IPS-11a (cell line): ENCODE measurements around the gene IGFBP5.

ENCODE experiments used
- H3K4me3 ChIP-seq: one replicate; pipeline ENCODE4 v1.5.1; 2013; ENCODE audit warnings: low read depth, low read length, control low read depth

Gene IGFBP5, protein sequence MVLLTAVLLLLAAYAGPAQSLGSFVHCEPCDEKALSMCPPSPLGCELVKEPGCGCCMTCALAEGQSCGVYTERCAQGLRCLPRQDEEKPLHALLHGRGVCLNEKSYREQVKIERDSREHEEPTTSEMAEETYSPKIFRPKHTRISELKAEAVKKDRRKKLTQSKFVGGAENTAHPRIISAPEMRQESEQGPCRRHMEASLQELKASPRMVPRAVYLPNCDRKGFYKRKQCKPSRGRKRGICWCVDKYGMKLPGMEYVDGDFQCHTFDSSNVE

DNA sequence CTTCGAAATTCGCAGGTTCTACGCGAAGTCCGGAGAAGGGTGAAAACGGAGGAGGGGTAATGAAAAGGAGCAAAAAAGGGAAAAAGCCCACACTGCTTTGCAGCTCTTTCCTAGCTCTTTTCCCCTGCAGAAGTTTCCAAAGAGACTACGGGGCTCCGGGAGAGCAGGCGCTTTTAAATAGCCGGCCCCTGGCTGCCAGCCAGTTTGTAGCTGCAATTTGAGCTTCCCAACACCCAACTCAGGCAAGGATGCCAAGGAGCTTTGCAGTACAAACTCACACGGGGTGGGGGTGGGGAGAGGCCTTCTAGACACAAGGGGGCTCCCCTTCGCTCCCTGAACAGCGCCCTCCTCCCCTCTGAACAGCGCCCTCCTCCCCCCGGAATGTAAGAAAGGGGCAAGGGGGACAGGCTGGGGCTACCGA, at the start of gene IGFBP5:
IGFBP5 (minus strand) TSS at position 149 of the 421 bp plus-strand sequence. CDS start 774 bp downstream, outside the sequence.
- peak within 1 kb of the TSS; percentile 53 for H3K4me3 ChIP-seq

DNA sequence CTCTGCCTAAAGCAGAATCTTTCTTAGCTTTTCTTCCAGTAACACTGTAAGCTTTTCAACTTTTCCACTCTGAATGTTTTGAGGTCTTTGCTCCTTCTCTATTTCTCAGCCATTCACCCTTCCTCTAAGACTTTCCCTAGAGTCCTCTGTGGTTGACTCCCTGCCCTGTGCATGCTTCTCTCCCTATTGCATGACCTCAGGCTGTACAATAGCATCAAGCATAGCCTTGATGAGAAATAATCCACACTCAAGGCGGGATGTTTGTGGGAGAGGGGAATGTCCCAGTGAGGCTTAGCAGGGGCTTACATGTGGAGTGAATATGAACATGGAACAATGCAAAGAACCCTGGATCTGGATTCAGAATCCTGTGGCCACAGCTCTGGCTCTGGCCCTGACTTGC, 48.4 kb upstream of the IGFBP5 start:
- no peak overlapping the region for H3K4me3 ChIP-seq

DNA sequence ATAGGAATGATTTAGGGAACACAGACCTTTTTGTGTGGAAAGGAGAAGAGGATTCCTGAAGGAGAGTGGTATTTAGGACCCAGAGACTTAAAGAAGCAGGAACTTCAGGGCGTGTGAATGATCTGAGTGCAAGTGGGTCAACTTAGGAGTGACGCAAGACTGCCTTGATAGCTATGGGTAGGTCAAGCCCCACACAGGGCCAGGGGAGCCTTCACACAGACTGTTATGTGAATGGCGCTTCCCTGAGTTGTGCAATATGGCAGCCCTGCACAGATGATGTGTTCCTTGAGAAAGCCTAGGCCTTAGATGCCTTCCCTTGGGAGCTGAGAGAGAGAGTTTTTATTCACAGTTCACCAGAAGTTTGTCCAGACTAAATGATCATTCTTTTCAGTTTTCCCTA, 47.1 kb upstream of the IGFBP5 start:
- no peak overlapping the region for H3K4me3 ChIP-seq

DNA sequence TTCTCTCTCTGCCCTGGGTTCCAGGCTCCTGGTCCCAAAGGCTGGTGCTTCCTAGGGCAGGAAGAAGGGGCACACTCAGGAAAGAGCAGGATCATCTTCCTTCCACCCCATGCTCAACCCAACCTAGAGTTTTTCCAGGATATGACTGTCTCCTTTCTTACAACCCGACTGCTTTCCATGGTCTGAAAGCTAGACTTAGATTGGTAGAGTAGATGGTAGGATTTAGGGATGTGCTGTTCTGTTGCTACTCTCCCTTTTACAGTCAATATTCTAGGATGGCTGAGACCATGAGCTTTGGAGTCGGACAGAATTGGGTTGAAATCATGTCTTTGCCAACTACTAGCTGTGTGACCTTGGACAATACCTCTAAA, 45.9 kb upstream of the IGFBP5 start:
- no peak overlapping the region for H3K4me3 ChIP-seq

DNA sequence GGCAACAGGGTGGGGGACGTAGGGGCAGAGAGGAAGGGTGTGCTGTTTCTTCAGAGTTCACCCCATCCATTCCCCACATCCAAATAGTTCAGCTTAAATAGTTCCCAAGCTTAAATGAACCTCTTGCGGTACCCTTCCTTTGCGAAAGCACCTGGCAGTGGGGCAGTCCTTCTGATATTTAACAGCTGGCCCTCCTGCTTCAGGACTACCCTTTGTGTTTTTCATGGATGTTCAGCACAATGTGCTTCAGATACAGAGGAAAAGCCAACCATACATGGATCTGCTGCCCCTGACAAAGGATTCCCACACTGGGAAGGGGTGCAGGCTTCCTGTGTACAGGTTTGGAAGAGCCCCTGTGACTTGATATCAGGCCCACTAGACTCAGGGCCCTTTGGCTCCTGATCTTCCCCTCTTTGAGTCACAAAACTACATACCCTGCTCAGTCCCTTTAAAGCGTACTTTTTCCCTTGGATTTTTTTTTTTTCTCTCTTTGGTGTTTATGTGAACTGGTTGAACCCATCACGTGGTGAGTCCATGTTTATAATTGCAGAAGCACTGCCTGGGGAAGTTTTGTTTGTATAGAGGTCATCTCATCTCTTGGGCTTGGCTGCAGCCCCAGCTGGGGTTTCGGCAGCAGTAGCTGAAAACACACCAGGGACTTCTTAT, 45.3 kb upstream of the IGFBP5 start:
- H3K4me3 ChIP-seq: no peak overlapping the region

DNA sequence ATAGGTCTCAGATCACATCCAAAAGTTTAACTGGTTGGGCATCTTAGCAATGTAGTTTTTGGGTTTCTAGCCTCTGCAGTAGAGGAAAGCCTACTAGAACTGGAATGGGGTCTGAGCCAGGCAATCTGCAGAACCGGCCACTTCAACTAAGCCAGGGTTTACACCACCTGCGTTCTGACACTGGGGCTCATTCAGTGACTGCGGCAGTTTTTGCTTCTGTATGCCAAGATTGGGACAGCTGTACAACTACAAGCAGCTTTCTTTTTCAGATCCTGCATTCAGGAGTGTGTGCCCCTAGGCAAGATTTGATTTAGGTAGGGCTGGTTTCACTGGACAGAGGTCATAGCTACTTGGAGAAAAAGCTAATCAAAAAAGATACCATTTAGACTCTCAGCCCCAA, 43.7 kb upstream of the IGFBP5 start:
- H3K4me3 ChIP-seq: no peak overlapping the region

DNA sequence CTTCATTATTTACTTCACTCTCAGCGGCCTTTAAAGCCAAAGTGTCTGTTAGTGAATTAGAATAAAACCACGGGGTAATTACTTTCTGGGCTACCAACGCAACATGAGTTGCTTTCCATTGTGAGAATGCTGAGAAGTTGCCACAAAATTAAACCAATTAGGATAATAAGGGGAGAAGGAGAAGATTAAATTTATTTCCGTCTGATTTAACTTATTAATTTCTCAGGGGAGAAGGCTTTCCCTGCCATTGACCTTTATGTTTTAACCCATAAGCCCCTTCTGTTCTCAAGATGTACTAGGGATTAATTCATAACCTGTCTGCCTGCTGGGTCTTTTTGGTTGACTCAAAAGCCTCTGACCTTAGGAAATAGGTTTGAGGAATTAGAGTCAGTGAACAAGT, 42.3 kb upstream of the IGFBP5 start:
- H3K4me3 ChIP-seq: no peak overlapping the region

DNA sequence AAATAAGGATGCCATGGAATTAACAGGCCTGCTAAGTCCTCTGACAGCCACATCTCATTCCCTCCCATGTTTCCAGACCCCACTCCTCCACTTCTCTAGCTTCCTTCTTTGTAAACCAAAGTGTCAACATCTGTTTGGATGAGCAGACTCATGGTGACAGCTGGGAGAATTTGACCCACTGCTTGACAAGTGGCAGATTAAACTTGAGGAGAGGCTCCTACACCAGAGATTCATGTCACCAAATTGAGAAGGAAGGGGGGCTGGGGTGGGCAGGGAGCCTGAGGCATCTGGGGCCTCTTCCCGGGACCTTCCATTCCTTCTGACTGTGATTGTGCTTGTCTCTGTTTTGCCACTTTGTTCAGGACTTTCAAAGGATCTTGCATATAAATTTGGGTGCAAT, 41.0 kb upstream of the IGFBP5 start:
- no peak overlapping the region for H3K4me3 ChIP-seq

DNA sequence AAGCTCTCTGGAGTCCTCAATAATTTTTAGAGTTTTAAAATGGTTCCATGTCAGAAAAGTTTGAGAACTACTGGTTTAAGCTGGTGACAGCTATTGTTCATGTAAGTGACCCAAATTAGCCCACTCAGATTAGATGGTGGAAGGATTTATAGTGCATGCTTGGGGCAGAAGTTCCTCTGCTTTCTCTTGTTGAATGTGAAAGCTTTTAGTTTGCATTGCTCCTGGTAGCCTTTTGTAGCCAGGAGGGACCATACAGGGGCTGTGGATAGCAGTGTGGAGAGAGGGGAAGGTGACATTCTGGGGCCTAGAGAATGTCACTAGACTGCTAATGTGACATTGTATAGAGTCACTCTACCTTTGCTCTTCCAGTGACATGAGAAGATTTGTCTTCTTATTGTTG, 40.3 kb upstream of the IGFBP5 start:
- H3K4me3 ChIP-seq: no peak overlapping the region

DNA sequence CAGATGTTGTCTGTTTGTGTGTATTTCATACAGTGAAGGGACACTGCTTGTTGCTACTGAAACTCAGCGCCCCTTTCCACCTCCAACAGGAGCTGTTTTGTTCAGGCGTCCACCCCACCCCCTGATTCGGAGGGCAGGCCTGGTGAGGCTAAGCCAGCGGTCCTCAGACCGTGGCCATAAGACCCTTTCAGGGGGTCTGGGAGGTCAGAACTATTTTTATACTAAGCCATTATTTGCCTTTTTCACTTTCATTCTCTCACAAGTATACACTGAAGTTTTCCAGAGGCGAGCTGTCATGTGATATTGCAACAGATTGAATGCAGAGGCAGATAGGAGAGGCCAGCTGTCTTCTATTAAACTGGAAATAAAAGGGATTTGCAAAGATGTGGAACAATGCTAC, 39.7 kb upstream of the IGFBP5 start:
- H3K4me3 ChIP-seq: no peak overlapping the region

DNA sequence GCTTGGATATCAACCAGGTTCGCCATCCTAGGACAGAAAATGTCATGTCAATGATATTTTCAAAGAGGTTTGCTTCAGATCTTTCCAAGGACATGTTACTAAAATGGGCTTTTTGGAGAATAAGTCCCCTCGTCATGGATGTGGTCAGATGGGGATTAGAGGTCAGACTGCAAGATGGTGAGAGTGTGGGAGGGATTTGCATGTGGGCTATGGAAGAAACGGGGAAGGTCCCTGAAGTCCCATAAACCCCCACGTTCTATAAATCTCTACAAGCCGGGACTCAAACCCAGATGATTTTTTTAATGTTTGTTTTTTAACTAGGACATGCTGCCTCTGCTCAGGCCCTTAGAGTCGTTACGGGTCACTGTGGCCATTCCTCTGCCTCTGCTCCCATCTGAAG, 37.7 kb upstream of the IGFBP5 start:
- no peak overlapping the region for H3K4me3 ChIP-seq

DNA sequence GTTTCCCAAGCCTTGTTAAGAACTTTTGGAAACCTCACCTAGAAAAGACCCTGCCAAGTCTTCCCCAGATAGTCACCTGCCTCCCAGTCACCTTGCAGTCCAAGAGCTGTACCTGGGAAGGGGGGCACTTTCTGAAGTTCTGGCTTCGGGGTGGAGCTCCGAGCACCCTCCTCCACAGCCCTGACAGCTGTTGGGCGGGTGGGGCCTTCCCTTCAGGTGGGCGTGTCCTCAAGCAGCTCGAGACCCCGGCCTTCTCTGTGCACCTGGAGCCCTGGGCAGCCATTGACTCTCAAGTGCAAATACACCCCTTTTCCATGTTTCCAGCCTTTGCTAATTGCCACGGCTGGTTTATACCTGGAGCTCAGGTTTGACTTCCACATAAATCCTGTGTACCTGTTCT, 37.0 kb upstream of the IGFBP5 start:
- no peak overlapping the region for H3K4me3 ChIP-seq

DNA sequence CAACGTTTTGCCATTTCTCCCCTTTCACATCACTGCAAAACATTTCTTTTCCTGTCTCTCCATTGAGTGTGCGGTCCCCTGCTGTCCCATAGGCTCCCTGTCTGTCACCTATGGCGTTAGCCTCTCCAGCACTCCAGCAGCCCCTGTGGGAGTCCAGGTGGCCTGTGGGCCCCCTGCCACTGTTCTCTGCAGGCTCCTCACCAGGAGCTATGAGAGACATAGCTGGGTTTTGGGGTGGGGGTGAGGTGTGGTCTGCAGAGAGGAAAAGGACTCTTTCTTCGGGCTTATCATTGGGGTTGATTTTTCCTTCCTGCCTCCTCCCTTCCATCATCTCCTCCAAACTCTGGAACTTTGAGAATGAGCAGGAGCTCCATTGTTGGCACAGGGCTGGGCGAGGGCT, 36.1 kb upstream of the IGFBP5 start:
- no peak overlapping the region for H3K4me3 ChIP-seq

DNA sequence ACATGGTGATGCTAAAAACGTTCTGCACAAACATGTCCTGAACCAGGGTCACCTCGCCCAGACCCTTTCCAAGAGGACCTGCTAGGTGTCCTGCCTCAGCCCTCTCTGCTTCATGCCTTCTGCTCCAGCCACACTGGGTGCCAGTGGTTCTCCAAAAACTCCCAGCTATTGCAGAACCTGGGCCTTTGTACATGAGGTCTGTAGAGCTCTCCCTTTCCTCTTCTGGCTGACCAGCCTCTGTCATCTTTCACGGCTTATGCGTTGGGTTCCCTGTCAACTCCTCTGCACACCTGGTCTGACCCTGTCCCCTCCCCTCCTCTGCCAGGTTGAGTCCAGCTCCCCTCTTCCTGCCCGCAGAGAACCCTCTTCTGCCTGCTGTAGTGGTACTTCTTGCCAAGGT, 35.5 kb upstream of the IGFBP5 start:
- H3K4me3 ChIP-seq: no peak overlapping the region

DNA sequence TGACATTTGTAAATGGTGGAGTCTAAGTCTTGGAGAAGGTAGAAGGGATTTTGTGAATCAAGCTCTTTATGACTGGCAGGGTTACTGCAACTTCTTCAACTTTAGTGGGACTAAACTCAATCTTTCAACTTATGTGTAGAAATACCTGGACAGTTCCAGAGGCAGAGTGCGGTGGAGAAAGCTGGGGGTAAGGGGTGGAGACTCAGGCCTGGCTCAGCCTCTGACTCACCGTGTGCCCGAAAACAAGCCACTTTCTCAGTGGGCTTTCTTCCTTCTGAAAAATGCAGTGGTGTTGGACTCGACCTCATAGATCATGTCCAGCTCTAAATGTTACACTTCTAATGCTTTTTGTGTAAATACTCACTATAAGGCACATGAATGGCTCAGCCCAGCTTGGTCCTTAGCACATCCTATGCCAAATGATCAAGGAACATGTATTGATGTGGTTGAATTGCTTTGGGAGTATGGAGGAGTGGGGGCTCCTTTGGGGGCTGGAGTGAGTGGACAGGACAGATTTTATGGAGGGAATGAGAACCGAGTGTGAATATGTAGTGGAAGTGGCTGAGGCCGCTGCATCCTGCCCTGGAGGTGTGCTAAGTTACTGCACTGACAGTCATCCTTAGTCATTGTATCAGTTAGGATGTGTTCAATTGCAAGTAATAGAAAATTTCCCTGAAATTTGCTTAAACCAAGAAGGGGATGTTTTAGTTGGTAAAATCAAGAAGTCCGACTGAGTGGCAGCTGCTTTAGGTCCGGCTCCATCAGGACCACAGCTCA, 32.2 kb upstream of the IGFBP5 start:
- no peak overlapping the region for H3K4me3 ChIP-seq

DNA sequence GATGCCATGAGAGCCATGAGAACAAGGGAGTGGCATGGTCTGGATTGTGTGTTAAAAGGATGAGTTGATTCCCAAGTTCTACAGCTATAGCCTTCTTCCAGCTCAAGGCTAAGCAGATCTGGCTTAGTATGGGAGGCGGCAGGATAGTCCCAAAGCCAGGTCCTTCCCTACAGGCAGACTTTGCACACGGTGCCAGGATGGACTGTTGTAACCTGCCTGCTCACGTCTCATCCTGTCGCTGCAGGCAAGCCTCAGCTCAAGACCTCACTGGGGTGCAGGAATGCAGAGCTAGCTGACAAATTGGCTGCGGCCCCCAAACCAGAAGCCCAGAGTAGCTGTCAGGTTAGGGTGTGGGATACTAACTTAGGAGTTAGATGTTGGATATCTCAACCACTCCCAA, 28.8 kb upstream of the IGFBP5 start:
- no peak overlapping the region for H3K4me3 ChIP-seq

DNA sequence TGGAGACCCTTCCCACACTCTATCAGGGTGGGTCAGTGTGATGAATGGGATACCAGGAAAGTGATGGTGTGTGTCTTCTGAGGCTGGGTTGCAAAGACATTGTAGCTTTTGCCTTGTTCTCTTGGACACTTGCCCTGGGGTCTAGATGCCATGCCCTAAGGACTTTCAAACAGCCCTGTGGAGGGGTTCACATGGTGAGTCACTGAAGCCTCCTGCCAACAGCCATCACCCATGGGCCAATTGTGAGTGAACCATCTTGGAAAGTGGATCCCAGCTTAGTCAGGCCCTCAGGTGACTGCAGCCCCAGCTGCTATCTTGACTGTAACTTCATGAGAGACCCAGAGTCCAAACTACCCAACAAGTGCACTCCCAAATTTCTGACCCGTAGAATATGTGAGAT, 25.8 kb upstream of the IGFBP5 start:
- no peak overlapping the region for H3K4me3 ChIP-seq

DNA sequence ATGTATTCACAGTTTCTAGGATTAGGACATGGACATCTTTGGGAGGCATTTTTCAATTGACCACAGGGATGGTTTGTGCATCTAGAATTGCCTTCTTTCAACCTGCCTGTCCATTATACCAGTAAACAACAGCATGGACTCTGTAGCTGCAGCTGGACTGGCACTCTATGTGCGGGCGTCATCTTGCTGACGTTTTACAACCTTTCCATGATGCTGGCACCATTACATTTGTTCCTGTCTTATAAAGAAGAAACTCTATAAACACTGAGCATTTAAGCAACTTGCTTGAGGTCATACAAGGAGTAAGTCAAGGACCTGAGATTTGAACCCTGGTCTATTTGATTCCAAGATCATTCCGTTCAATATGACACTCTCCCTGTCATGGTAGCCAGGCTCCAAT, 25.4 kb upstream of the IGFBP5 start:
- H3K4me3 ChIP-seq: no peak overlapping the region

DNA sequence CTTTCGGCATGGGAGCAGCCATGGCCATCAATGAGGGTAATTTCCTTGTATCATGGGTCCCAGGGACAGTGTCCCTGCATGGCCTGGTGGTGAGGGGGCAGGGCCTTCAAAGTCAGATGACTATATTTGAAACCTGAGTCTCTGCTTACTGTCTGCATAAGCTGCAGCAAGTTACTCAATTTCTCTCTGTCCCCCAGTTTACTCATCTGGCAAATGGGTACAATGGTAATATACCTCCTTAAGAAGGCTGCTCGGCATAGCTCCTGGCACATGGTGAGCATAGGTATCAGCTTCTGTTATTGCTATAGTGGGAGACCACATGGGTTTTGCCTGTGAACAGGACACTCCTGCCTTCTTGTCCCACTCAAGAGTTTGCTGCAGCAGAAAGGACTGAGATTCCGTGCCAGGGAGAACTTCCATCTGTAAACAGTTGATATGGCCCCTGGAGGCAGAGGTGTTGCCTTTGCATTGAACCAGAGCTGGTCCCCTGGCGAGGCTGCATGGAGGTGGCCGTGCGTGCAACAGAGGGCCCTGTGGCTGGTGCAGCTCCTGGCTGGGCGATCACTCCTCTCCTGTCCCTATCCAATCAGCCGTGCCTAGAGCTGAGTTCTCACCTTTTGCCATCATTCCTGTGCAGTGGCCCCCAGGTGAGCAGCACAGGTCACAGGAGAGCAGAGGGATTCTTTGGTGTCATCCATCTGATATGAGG, 22.7 kb upstream of the IGFBP5 start:
- H3K4me3 ChIP-seq: no peak overlapping the region

DNA sequence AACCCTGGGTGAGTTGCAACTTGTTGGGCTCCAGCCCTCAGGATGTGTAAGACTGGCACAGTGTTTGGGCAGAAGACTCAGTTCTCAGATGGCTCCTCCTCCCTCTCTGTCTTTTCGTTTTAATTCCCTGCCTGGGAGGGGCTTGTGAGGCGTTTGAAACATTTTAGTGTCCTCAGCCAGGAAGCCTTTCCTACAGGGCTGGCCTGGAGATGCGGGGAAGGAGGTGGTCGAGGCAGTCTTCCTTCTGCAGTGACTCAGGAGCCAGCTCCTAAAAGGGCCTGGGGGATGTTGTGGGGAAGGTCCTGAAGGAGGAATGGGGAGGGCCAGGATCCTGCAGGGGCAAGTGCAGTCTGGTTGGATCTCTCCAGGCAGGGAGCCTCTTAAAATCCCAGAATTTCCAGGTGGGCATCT, 22.1 kb upstream of the IGFBP5 start:
- no peak overlapping the region for H3K4me3 ChIP-seq

DNA sequence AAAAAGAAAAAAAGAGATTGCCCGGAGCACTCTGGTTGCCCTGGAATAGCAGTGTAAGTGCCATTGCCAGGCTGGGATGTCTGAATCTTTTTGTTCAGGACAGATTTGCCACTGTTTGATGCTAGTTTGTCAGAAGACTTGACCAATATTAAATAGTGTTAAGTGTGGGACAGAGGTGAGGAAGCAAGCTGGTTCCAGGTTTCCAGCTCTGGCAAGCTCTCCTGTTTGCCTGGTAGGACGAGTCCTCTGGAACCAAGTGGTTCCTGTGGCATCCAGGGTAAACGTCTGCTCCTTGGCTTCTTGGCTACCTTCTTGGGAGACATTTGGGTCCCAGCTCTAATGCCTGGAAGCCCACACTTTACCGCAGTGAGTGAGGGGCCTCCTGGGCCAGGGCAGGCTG, 20.8 kb upstream of the IGFBP5 start:
- H3K4me3 ChIP-seq: no peak overlapping the region
